Measurements from ENCODE around the gene SRSF9.
"Not testable (repeated sequence)": the region's sequence is repeated elsewhere in the genome, so short reads cannot be mapped to it uniquely, and the experiment has no call there.

SRSF9 gene, protein sequence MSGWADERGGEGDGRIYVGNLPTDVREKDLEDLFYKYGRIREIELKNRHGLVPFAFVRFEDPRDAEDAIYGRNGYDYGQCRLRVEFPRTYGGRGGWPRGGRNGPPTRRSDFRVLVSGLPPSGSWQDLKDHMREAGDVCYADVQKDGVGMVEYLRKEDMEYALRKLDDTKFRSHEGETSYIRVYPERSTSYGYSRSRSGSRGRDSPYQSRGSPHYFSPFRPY

GRCh38 chr12:120469450-120470149, at the start of gene SRSF9:
TSS of gene SRSF9 (minus strand) at chr12:120469748. CDS start at chr12:120469609, 139 bp downstream.
- peak; percentile 87 for DNase-seq (ENCODE audit: low read depth, low spot score)

- DNase-seq (ENCODE audit: low read depth, low spot score) = not testable (repeated sequence)
These were observed 49.8 kb upstream of the SRSF9 start for GRCh38 chr12:120519324-120519723.

DNA sequence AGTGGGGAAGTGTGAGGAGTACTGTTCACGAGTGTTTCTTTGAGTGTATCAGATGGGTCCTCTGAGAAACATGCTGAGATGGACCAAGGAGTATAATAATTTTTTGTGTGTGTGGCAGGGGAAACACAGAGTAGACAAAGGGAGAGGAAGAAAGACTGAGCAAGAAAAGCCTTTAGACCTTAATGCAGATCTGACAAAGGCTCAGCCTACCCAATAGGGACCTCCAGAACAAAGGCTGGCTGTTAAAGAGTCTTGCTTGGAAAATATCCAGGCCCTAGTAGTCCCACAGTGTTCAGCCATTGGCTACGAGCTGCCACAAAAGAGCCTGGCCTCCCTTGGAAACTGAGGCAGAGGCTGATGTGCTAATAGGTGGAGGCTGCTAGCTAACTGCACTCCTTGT, 45.9 kb upstream of the SRSF9 start:
- DNase-seq (ENCODE audit: low read depth, low spot score) = no peak

- no peak for DNase-seq (ENCODE audit: low read depth, low spot score)
These were observed 44.5 kb upstream of the SRSF9 start for GRCh38 chr12:120514002-120514401.

DNA sequence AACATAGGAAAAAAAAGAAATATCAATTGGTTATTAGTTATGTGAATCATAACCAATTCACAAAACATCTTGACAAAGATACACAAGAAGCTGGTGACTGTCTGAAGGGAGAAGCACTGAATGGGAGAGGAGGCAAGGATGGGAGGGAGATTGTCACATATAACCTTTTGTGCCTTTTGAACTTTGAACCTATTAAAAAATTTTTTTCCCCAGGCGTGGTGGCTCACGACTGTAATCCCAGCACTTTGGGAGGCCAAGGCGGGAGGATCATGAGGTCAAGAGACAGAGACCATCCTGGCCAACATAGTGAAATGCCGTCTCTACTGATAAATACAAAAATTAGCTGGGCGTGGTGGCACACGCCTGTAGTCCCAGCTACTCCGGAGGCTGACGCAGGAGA, 39.0 kb upstream of the SRSF9 start:
- DNase-seq (ENCODE audit: low read depth, low spot score) = no peak

GRCh38 chr12:120504587-120504986, 35.0 kb upstream of the SRSF9 start:
- no peak for DNase-seq (ENCODE audit: low read depth, low spot score)

GRCh38 chr12:120500581-120500980, 31.0 kb upstream of the SRSF9 start:
- DNase-seq (ENCODE audit: low read depth, low spot score) = no peak

DNA sequence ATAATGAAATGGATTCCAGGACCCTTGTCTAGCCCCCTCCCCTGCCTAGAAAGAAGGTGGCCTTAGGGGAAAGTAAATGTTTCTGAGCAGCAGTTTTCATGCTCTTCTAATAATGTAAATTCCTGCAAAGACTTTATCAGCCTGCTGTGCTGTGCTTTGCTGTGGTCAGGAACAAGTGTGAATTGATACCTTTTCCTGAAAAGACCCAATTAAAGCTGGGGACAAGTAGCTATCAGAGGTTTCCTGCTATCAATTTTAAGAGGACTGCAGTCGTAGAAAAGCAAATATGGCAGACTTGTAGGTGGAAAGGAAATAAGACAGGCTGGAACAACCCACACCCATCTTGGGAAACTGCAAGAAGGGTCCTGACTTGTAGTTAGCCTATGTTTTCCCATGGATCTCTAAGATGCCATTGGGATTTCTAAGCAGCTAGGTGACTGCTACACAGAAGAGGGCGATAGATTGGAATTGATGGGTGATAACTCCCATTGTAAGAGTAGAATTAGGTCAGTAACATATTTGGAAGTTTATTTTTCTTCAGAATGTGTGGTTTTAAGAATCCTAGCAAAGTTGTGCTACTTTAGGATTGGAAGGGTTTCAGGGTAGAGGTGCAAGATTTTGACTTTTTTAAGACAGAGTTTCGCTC, 29.4 kb upstream of the SRSF9 start:
- no peak for DNase-seq (ENCODE audit: low read depth, low spot score)

GRCh38 chr12:120497524-120498150, 28.1 kb upstream of the SRSF9 start:
- no peak for DNase-seq (ENCODE audit: low read depth, low spot score)

DNA sequence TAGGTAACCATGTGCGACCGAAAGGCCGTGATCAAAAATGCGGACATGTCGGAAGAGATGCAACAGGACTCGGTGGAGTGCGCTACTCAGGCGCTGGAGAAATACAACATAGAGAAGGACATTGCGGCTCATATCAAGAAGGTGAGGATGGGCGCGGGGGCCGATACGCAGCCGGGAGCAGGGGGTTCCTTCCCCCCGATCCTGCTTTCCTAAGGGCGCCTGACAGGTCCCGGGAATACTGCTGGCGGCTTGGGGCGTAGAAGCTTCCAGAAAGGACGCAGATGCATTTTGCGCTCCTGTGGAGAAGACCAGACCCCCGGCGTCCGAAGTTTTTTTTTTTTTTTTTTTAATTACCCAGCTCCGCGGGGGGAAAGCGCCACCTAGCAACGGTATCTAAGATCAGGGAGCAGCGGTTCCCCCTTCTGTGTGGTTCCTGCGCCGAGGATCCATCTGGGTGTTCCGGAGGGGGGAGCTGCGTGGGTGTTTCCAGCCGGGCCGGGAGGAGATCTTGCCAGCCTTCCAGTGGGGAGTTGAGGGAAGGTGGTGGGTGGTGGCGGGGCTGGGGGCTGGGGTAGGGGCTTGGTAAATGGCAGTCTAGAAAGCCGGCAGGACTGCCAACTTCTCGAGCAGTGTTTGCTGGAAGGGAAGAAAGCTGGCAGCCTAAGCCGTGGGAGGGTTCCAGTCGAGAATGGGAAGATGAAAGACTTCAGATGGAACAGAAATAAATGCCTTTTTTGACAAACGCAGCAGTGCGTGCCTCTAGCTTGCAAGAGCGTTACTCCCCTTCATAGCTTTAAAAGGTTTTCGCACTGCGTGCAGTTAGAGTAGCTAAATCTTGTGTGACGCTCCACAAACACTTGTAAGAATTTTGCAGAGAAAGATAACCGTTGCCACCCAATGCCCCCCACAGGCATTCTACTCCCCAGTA, 27.1 kb upstream of the SRSF9 start:
- DNase-seq (ENCODE audit: low read depth, low spot score) = no peak

- peak; percentile 87 for DNase-seq (ENCODE audit: low read depth, low spot score)
These were observed 26.3 kb upstream of the SRSF9 start, which contains the start of gene DYNLL1 for GRCh38 chr12:120495731-120496412. TSS of gene DYNLL1 (plus strand) at chr12:120496113. CDS start at chr12:120496422, 309 bp downstream.

DNA sequence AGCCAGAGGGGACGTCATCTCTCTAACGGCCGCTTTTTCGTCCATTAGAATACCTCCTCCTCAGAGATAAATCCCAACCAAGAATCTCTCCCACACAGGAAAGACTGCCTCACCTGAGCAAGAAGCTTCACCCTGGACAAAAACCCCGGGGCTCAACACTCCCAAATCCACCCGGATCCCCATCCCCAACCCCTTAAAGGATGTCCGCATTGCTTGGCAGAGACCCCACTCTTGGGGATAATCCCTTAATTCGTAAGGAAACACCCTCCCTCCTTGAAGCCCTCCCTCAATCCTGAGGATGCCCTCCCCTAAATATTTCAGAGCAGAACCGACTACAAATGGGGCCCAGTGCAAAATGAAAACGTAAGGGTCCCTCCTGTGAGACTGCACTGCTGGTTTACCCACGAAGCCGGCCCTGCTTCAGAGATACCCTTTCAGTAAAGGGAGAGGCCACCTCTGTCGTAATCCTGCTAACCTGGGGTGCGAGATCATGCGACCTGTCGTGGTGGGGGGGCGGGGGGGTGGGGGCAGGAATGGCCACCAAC, 25.7 kb upstream of the SRSF9 start:
- no peak for DNase-seq (ENCODE audit: low read depth, low spot score)

DNA sequence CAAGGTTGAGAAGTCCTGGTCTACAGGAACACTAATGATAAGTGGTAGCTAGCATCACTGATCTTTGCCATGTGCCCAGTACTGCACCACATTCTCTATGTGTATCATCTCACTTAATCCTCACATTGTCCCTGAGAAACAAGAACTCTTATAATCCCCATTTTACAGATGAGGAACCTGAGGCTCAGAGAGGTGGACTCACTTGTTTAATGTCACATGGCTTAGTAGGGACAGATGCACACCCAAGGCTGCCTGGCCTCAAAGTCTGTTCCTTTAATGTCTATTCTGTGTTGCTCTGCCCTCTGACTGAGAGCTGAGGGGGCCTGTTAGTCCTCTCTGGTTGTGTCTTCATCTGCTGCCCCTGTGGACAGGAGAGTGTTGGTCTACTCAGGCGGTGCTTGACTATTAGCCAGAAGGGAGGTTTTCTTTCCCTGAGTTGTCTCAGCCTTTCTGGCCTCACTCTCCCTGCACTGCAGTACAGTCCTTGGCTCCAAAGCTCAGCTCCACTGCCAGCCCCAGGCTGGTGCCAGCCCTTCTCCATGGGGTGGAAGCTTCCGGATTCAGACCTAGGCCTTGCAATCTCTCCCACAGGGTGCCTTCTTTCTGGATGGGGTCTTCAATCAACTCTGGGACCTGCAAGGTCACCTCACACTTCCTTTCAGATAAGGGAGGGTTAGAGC, 21.4 kb upstream of the SRSF9 start:
- DNase-seq (ENCODE audit: low read depth, low spot score) = no peak

DNA sequence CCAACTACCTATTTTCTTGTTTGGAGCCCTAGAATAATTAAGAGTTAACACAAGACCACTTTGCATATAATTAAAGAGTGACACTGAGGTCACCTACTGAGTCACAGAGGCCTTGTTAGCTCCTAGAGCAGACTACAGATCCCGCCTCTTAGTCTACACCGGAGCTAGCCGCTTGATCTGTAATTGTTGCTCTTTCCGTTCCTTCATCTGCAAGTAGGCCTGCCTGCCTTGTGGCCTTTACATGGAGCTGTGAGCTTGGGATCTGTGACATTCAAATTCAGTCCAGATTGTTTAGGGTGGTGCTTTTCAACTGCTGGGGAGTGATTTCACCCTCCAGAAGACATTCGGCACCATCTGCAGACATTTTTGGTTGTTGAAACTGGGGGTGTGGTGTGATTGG, 20.8 kb upstream of the SRSF9 start:
- DNase-seq (ENCODE audit: low read depth, low spot score) = no peak

DNA sequence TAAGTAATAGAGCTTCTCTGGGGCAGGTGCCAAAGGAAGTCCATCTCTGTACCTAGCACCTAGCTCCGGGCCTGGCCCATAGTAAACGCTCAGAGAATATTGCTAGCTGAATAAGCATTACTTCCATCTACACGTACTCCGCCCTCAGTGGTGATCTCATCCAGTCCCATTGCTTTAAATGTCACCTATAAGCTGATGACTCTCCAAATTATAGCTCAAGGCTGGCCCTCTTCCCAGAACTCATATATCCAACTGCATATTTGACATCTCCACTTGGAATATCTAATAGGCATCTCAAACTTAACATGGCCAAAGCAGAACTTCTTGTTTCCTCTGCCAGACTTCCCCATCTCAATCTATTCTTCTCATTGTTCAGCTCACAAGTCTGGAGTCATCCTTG, 19.5 kb upstream of the SRSF9 start:
- DNase-seq (ENCODE audit: low read depth, low spot score) = no peak

GRCh38 chr12:120488057-120488640, 18.6 kb upstream of the SRSF9 start:
- no peak for DNase-seq (ENCODE audit: low read depth, low spot score)

DNA sequence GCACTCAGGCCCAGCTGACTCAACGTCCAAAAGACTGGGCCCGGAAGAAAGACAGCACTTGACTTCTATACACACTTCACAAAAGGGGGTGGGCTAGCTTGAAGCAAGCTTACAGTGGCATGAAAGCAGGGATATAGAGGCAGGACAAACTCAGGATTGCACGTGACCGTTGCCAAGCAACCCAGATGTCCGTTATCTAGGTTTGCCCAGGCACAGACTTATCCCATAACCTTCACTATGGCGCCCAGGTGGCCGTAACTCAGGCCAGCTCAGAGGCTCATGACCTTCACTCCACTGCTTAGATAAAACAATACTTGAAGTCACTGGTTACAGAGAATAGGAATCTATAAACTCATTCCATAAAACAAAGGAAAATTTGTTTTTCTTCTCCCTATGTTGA, 18.0 kb upstream of the SRSF9 start:
- DNase-seq (ENCODE audit: low read depth, low spot score) = not testable (repeated sequence)

DNA sequence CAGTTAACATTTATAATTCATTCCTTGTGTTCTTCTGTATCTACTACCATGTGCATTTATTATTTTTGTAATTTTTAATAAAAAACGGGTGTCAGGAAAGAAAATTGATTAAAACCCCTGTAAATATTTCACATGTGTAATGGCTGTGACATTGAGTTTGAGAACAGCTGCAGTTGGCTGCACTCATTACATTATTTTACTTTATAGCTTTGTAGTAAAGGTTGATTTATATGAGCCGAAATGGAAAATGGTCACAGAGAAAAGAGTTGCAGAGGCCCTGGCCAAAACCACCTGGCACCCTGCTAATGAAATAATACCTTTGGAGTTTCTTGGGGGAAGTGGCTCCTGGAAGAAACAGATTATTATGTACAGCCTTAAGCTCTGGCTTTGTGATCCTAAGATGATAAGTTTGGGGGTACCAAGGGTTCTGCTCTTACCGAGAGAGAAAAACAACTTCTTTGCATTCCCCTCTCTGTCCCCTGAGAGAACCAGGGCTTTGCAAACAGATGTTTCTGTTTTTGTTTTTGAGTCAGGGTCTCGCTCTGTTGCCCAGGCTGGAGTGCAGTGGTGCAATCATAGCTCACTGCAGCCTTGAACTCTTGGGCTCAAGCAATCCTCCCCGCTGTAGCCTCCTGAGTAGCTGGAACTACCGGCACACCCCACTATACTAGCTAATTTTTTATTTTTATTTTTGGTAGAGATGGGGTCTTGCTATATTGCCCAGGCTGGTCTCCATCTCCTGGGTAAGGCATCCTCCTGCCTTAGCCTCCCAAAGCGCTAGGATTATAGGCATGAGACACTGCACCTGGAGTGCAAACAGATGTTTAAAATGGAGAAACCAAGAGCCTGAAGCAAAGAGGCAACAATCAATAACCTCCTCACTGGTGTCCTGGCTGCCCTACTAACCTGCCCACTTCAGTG, 16.7 kb upstream of the SRSF9 start:
- no peak for DNase-seq (ENCODE audit: low read depth, low spot score)
